HTR-8/SVneo (cell line): ENCODE measurements around the gene POU4F3.
"Not testable (repeated sequence)": the region's sequence is repeated elsewhere in the genome, so short reads cannot be mapped to it uniquely, and the experiment has no call there.

ENCODE experiments used
- DNase-seq: peaks from one replicate; pipeline ENCODE4 v3.0.0; 2011; ENCODE audit warnings: low spot score, mixed read lengths; ENCODE audit not compliant: insufficient read length
- FAIRE-seq: peaks from 2 replicates; lab custom pipeline; 2011; peaks lifted over from hg19 to GRCh38; lab: Jason Lieb, UNC

Gene POU4F3, protein sequence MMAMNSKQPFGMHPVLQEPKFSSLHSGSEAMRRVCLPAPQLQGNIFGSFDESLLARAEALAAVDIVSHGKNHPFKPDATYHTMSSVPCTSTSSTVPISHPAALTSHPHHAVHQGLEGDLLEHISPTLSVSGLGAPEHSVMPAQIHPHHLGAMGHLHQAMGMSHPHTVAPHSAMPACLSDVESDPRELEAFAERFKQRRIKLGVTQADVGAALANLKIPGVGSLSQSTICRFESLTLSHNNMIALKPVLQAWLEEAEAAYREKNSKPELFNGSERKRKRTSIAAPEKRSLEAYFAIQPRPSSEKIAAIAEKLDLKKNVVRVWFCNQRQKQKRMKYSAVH

GRCh38 chr5:146338774-146339714 is at the start of gene POU4F3:
Gene POU4F3, plus strand, starts transcription at chr5:146338839. Its CDS starts 274 bp downstream, at chr5:146339113.
- FAIRE-seq (no peak), DNase-seq (no peak)

- no peak for DNase-seq
- FAIRE-seq: no peak
Measured at GRCh38 chr5:146290318-146290717, 48.3 kb upstream of the POU4F3 start.

- DNase-seq: peak; percentile 41
- FAIRE-seq: no peak
Measured at GRCh38 chr5:146291421-146292074, 47.1 kb upstream of the POU4F3 start.

- DNase-seq (no peak), FAIRE-seq (no peak)
Measured at GRCh38 chr5:146296245-146296644, 42.4 kb upstream of the POU4F3 start.

GRCh38 chr5:146298920-146299319 is 39.7 kb upstream of the POU4F3 start:
- not testable (repeated sequence) for DNase-seq, FAIRE-seq

GRCh38 chr5:146301626-146302025 is 37.0 kb upstream of the POU4F3 start:
- FAIRE-seq (no peak), DNase-seq (no peak)

- no peak for FAIRE-seq
- DNase-seq: no peak
Measured at GRCh38 chr5:146302406-146302805, 36.2 kb upstream of the POU4F3 start.

- DNase-seq (no peak), FAIRE-seq (no peak)
Measured at GRCh38 chr5:146306838-146307237, 31.8 kb upstream of the POU4F3 start.

- no peak for DNase-seq
- no peak for FAIRE-seq
Measured at GRCh38 chr5:146307796-146308195, 30.8 kb upstream of the POU4F3 start.

- FAIRE-seq (no peak), DNase-seq (no peak)
Measured at GRCh38 chr5:146310540-146310939, 28.1 kb upstream of the POU4F3 start.

DNA sequence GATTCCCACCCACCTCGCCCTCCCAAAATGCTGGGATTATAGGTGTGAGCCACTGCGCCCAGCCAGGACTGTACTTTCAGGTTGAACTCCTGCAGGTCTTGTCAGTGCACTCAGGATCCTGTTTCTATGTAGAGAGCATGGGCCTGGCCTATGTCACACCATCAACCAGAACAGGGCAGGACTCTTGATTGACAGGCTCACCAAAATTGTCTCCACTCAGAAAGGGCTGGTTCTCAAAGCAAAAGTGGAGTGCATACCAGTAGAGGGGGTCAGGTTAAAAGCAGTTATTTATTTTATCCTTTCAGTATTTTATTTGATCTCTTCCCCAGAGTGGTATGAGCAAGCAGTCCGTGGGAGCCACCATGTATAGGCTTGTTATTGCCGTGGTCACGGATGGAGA is 27.4 kb upstream of the POU4F3 start:
- DNase-seq (no peak), FAIRE-seq (no peak)

GRCh38 chr5:146313027-146313426 is 25.6 kb upstream of the POU4F3 start:
- DNase-seq (no peak), FAIRE-seq (no peak)

- FAIRE-seq: no peak
- no peak for DNase-seq
Measured at GRCh38 chr5:146321571-146321970, 17.1 kb upstream of the POU4F3 start.

- FAIRE-seq: no peak
Measured at GRCh38 chr5:146327257-146327870, 11.3 kb upstream of the POU4F3 start.

GRCh38 chr5:146327989-146328388 is 10.7 kb upstream of the POU4F3 start:
- DNase-seq: no peak
- FAIRE-seq: no peak

More at GRCh38 chr5:146327257-146327870, 11.3 kb upstream of the POU4F3 start:
- DNase-seq: no peak

- no peak for FAIRE-seq
- DNase-seq: no peak
Measured at GRCh38 chr5:146329697-146330096, 8.9 kb upstream of the POU4F3 start.

GRCh38 chr5:146331423-146331822 is 7.2 kb upstream of the POU4F3 start:
- DNase-seq (no peak), FAIRE-seq (no peak)

DNA sequence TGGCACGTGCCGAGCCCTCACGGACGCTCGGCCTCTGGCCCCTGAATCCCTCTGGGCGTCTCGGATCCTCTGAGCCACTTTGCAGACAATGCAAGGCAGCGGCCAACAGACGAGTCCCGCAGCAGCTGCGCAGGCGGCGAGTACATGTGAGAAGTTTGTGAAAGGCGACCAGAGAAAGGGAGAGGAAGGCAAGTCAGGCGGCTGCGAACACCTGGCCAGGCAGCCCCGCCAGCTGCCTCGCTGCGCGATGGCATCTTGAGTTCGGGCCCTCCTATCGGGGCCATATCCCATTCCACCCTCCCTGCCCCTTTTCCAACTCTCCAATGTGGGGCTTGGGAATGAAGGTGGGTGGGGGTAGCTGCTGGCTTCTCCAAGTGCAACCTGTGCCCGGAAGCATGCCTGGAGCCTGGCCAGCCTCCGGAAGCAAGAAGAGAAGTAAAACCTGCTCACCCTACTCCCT is 4.5 kb upstream of the POU4F3 start:
- DNase-seq (no peak), FAIRE-seq (no peak)

DNA sequence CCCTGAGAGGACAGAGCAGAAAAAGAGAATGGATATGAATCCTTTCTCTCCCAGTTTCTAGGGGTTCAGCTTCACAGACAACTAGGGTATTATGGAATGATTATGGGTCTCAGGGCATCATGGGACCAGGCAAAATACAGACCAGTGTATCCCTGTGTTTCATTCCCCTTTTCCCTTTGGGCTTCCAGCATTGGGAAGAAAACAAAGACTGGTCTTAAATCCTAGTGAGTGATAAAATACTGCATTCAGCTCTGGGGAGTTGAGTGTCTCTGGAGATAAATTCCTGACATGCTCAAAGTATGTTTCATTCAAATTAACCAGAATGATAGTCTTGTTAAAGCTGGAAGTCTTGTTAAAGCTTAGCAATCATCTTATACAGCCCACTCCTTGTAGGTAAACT is 2.4 kb upstream of the POU4F3 start:
- FAIRE-seq (no peak), DNase-seq (no peak)

GRCh38 chr5:146337264-146337904 is 1.3 kb upstream of the POU4F3 start:
- DNase-seq: no peak
- FAIRE-seq: no peak
